NCI-H748 (cell line): Measurements from ENCODE around the gene ZFAND2B.
"Not testable (repeated sequence)": the region's sequence is repeated elsewhere in the genome, so short reads cannot be mapped to it uniquely, and the experiment has no call there.

Experiments
- DNase-seq: peaks from one replicate; lab custom pipeline; 2025; ENCODE audit not compliant: unreplicated experiment; lab: John Stamatoyannopoulos, UW

Gene ZFAND2B

GRCh38 chr2:219175928-219176817, 30.4 kb upstream of the ZFAND2B start:
- DNase-seq, result peak; percentile 74

DNA sequence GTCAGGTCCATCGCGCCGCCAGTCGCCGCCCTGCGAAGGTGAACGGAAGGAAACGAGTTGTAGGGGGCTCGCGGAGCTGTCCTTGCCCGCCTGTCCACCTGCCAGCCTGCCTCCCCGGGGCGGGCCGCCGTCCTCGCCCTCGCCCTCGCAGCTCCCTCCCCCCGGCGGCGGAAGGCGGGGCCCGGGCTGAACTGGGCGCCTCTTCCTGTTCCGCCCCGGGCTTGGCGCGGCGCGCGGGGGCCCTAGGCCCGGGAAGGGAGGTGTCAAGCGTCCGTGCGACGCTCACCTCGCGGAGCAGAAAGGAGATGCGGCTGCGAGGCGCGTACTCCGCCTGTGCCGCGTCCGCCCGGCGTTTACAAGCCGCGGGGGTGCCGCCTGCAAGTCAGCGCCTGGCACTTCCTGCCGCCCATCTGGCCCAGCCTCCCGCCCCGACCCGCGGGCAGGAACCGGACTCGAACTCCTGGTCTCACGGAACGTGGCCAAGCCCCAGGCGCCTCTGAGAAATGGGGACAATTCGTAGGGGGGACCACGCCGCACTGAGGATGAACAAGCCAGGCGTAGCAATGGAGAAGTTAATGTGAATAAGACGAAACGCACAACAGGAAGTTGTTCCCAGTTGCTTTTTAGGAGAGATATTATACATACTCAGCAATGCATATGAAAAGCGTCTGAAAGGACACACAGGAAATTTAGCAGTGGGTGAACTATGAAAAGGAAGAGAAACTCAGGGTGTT, 29.6 kb upstream of the ZFAND2B start, which contains the start of gene CNPPD1:
Gene CNPPD1, minus strand, starts transcription at position 108 of the 734 bp plus-strand sequence. Its CDS starts 97 bp downstream, at position 11.
- DNase-seq, result peak; percentile 92

GRCh38 chr2:219177552-219178376, 28.8 kb upstream of the ZFAND2B start, which contains the start of gene RETREG2:
TSS of gene RETREG2 (plus strand) at chr2:219178275. CDS start at chr2:219178353, 78 bp downstream.
- DNase-seq, result peak; percentile 89

GRCh38 chr2:219178377-219179175, 28.0 kb upstream of the ZFAND2B start:
- DNase-seq, result peak; percentile 65

DNA sequence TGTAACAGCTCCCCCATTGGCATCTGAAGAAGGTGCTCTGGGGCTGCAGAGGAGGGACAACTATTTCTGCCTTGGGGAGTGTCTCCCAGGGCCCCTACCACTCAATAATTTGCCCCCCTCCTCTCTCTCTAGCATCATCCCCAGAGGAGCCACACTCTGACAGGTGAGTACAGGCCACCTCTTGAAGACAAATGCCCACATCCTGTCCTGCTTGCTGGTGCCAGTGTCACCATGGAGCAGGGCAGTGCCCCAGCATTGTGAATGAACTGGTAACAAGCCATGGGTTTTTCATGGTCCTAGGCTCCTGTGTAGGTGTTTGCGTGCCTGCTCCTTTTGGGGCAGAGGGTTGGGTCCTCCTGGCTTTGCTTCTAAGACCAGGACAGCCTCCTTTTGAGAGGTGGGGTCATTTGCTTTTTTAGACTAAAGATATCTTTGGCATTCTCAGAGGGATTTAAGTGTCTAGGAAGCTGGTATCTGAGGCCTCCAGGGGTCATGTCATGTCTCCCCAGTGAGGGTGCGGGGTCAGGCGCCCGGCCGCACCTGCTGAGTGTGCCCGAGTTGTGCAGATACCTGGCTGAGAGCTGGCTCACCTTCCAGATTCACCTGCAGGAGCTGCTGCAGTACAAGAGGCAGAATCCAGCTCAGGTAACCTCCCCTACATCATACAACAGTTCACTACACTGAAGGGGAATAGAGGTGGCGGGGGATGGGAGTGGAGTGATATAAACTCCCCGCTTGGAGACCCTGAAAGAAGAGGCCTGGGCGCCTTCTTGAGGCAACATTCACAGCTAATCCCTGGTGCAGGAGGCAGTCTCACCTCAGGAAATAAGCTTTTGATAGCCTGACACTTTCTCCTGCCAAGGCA, 26.7 kb upstream of the ZFAND2B start:
- DNase-seq, result no peak

GRCh38 chr2:219180961-219181360, 25.6 kb upstream of the ZFAND2B start:
- no peak for DNase-seq

- DNase-seq, result no peak
These were observed 25.1 kb upstream of the ZFAND2B start for GRCh38 chr2:219181531-219181930.

DNA sequence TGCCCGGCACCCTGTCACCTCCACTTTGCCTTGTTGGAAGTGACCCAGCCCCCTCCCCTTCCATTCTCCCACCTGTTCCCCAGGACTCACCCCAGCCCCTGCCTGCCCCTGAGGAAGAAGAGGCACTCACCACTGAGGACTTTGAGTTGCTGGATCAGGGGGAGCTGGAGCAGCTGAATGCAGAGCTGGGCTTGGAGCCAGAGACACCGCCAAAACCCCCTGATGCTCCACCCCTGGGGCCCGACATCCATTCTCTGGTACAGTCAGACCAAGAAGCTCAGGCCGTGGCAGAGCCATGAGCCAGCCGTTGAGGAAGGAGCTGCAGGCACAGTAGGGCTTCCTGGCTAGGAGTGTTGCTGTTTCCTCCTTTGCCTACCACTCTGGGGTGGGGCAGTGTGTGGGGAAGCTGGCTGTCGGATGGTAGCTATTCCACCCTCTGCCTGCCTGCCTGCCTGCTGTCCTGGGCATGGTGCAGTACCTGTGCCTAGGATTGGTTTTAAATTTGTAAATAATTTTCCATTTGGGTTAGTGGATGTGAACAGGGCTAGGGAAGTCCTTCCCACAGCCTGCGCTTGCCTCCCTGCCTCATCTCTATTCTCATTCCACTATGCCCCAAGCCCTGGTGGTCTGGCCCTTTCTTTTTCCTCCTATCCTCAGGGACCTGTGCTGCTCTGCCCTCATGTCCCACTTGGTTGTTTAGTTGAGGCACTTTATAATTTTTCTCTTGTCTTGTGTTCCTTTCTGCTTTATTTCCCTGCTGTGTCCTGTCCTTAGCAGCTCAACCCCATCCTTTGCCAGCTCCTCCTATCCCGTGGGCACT, 24.0 kb upstream of the ZFAND2B start:
- no peak for DNase-seq

DNA sequence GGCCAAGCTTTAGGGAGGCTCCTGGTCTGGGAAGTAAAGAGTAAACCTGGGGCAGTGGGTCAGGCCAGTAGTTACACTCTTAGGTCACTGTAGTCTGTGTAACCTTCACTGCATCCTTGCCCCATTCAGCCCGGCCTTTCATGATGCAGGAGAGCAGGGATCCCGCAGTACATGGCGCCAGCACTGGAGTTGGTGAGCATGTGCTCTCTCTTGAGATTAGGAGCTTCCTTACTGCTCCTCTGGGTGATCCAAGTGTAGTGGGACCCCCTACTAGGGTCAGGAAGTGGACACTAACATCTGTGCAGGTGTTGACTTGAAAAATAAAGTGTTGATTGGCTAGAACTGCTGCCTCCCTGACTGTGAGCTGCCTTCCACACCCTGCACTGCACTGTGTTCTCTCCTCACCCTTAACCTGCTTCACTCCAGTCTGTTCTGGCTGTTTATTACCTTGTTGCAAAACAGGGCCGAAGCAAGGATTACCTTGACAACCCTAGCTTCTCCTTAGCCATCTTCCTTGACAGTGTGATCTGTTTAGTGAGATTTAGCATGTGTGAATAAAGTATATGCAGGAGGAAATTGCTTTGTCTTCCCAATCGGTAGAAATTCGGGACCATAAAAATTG, 23.3 kb upstream of the ZFAND2B start:
- DNase-seq, result no peak

GRCh38 chr2:219184121-219184520, 22.5 kb upstream of the ZFAND2B start:
- no peak for DNase-seq

GRCh38 chr2:219186754-219187456, 19.7 kb upstream of the ZFAND2B start:
- DNase-seq, result no peak

- DNase-seq, result no peak
These were observed 9.2 kb upstream of the ZFAND2B start for GRCh38 chr2:219197388-219197787.

DNA sequence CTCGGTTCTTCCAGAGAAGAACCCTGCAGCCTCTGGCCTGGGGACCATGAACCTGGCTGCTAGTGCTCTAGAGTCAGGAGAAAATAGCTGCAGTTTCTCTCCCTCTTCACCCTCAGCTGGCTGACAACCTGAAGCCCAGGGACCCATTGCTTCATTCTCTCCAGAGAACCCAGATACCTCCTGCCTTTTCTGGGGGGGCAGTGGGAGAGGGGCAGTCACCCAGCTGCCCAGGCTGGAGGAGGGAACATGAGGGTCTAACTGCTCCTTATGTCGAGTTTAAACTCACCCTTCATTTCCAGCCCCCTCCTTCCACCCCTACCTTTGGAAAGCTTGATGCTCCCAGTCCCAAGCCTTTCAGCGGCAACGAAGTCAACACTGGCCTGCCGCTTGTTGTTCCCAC, 7.6 kb upstream of the ZFAND2B start:
- DNase-seq, result no peak

- DNase-seq, result no peak
These were observed 6.9 kb upstream of the ZFAND2B start for GRCh38 chr2:219199470-219200211.

DNA sequence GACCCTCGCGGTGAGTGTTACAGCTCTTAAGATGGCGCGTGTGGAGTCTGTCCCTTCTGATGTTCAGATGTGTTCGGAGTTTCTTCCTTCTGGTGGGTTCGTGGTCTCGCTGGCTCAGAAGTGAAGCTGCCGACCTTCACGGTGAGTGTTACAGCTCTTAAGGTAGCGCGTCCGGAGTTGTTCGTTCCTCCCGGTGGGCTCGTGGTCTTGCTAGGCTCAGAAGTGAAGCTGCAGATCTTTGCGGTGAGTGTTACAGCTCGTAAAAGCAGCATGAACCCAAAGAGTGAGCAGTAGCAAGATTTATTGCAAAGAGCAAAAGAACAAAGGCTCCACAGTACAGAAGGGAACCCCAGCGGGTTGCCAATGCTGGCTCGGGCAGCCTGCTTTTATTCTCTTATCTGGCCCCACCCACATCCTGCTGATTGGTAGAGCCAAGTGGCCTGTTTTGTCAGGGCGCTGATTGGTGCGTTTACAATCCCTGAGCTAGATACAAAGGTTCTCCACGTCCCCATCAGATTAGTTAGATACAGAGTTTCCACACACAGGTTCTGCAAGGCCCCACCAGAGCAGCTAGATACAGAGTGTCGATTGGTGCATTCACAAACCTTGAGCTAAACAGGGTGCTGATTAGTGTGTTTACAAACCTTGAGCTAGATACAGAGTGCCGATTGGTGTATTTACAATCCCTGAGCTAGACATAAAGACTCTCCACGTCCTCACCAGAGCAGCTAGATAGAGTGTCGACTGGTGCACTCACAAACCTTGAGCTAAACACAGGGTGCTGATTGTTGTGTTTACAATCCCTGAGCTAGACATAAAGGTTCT, 5.9 kb upstream of the ZFAND2B start:
- DNase-seq, result not testable (repeated sequence)

- not testable (repeated sequence) for DNase-seq
These were observed 5.3 kb upstream of the ZFAND2B start for GRCh38 chr2:219201331-219201730.
